ENCODE measurements around the gene KCNK17. TPM values are rescaled to one million over a fixed set of nuclear protein-coding genes. Genes with fewer than 3 reads are reported as not detected.

The KCNK17 gene
- total RNA-seq, 1 experiment from 2014 or later = not detected

- POLR2A ChIA-PET = no interaction called here
- Histone ChIP-seq H3K9me3 (ENCODE audit: control insufficient read depth, insufficient read depth, low read depth, low read length) (no peaks in the 10 kb centered on the region), H3K4me3 (ENCODE audit: low read depth in 2 of 2, low read length in 2 of 2) (no peak overlapping the region), H3K4me1 (ENCODE audit: control insufficient read depth, insufficient read depth, low read length) (no peaks in the 10 kb centered on the region), H3K27me3 (ENCODE audit: control insufficient read depth, insufficient read depth, low read length) (peaks cover 5% of the 10 kb centered on the region), H3K36me3 (ENCODE audit: control insufficient read depth, insufficient read depth, low read length) (no peaks in the 10 kb centered on the region), H3K27ac (ENCODE audit: low read length) (no peak overlapping the region)
- in situ Hi-C loops (cut with HindIII; ENCODE audit: low pct_unique_long_range_greater_than_20kb, low sequenced_read_pairs) (no loop called here), intact Hi-C loops (cut with micrococcal nuclease; ENCODE audit: unreplicated experiment) (no loop called here)
- BruUV-seq (replicated peaks) = no TSS peak
- TF ChIP-seq TCF7L2 (IDR thresholded peaks at IDR 0.05; ENCODE audit: low read depth, low read length) = no peak
- TF ChIP-seq SIN3A (IDR thresholded peaks at IDR 0.05; ENCODE audit: borderline replicate concordance, insufficient read depth, low read depth, low read length) = no peak
- no peak for TF ChIP-seq POLR2AphosphoS5 (IDR thresholded peaks at IDR 0.05; ENCODE audit: low read depth, low read length)
- TF ChIP-seq REST (IDR thresholded peaks at IDR 0.05; ENCODE audit: insufficient read depth in 1 of 2, low read depth in 2 of 2, low read length in 1 of 2) = no peak
- TF ChIP-seq CTCF (IDR thresholded peaks at IDR 0.05) = no peak
- no peak for ATAC-seq
- no peak for DNase-seq (ENCODE audit: low read depth, low spot score)
- CTCF ChIA-PET = no interaction called here
Observed at GRCh38 chr6:39327507-39327906, 13.3 kb upstream of the KCNK17 start.

- intact Hi-C loops (cut with micrococcal nuclease; ENCODE audit: unreplicated experiment) = no loop called here
- POLR2A ChIA-PET = no interaction called here
- H3K4me3 ChIP-seq (ENCODE audit: low read depth in 2 of 2, low read length in 2 of 2) = no peak within 1 kb of the TSS
- BruUV-seq (replicated peaks) = no TSS peak
- CTCF ChIA-PET = no interaction called here
- H3K4me1 ChIP-seq (ENCODE audit: control insufficient read depth, insufficient read depth, low read length) = no peaks in the 10 kb centered on the region
- ATAC-seq (peak; percentile 31; the same call in 1 of the 2 replicates), DNase-seq (ENCODE audit: low read depth, low spot score) (no peak)
- no peaks in the 10 kb centered on the region for H3K36me3 ChIP-seq (ENCODE audit: control insufficient read depth, insufficient read depth, low read length)
- no peak for TF ChIP-seq CTCF (IDR thresholded peaks at IDR 0.05)
- no peak for TF ChIP-seq TCF7L2 (IDR thresholded peaks at IDR 0.05; ENCODE audit: low read depth, low read length)
- TF ChIP-seq REST (IDR thresholded peaks at IDR 0.05; ENCODE audit: insufficient read depth in 1 of 2, low read depth in 2 of 2, low read length in 1 of 2) = no peak
- no peak for TF ChIP-seq POLR2AphosphoS5 (IDR thresholded peaks at IDR 0.05; ENCODE audit: low read depth, low read length)
- no peak for TF ChIP-seq SIN3A (IDR thresholded peaks at IDR 0.05; ENCODE audit: borderline replicate concordance, insufficient read depth, low read depth, low read length)
- H3K9me3 ChIP-seq (ENCODE audit: control insufficient read depth, insufficient read depth, low read depth, low read length) = no peaks in the 10 kb centered on the region
- H3K27ac ChIP-seq (ENCODE audit: low read length) = no peak within 1 kb of the TSS
- in situ Hi-C loops (cut with HindIII; ENCODE audit: low pct_unique_long_range_greater_than_20kb, low sequenced_read_pairs) = no loop called here
- peaks cover 4% of the 10 kb centered on the region; the same call in 1 of the 2 replicates for H3K27me3 ChIP-seq (ENCODE audit: control insufficient read depth, insufficient read depth, low read length)
Observed at GRCh38 chr6:39322306-39322850, 8.2 kb upstream of the KCNK17 start, which contains the start of gene KCNK16. KCNK16 (minus strand) TSS chr6:39322702; CDS start chr6:39322540, 162 bp downstream.

Data from Panc1 (cell line).